HEK293T (cell line): ENCODE results near the gene FBXO8.
A peak's percentile ranks its signal among the peaks of the same experiment; 100 is the strongest.

Source experiments
- CTCF ChIA-PET: fragments of 350-600 bp; formaldehyde crosslinking; extraction: SDS; loops from one replicate; lab custom pipeline; 2021; ENCODE audit warnings: antibody characterized with exemption, inconsistent platforms; lab: Yijun Ruan, JAX
- POLR2A ChIA-PET: fragments of 350-600 bp; formaldehyde crosslinking; extraction: SDS; loops from one replicate; lab custom pipeline; 2020; ENCODE audit warnings: antibody characterized with exemption, inconsistent platforms; lab: Yijun Ruan, JAX
- DNase-seq: peaks from one replicate; pipeline ENCODE4 v3.0.0; 2012; ENCODE audit warnings: mixed read lengths; ENCODE audit errors: extremely low spot score
- ARNT ChIP-seq: fragments of 450-650 bp; IDR thresholded peaks from 2 replicates; pipeline ENCODE4 v1.6.1; 2017; ENCODE audit warnings: mild to moderate bottlenecking
- BHLHE40 ChIP-seq: fragments of 450-650 bp; IDR thresholded peaks from 2 replicates; pipeline ENCODE4 v1.6.1; 2016; ENCODE audit warnings: mild to moderate bottlenecking, moderate library complexity, borderline replicate concordance
- CTBP1 ChIP-seq: fragments of 450-650 bp; IDR thresholded peaks from 2 replicates; pipeline ENCODE4 v1.6.1; 2016; ENCODE audit warnings: borderline replicate concordance
- ELF4 ChIP-seq: fragments of 450-650 bp; IDR thresholded peaks from 2 replicates; pipeline ENCODE4 v1.6.1; 2017; ENCODE audit warnings: antibody characterized with exemption
- FOXA1 ChIP-seq: fragments of 450-650 bp; IDR thresholded peaks from 2 replicates; pipeline ENCODE4 v1.6.1; 2016; ENCODE audit warnings: mild to moderate bottlenecking
- FOXK2 ChIP-seq: fragments of 450-650 bp; IDR thresholded peaks from 2 replicates; pipeline ENCODE4 v1.6.1; 2016; ENCODE audit warnings: mild to moderate bottlenecking
- FOXM1 ChIP-seq: fragments of 450-650 bp; IDR thresholded peaks from 2 replicates; pipeline ENCODE4 v1.6.1; 2017; ENCODE audit warnings: mild to moderate bottlenecking, borderline replicate concordance
- HDGF ChIP-seq: fragments of 450-650 bp; IDR thresholded peaks from 2 replicates; pipeline ENCODE4 v1.6.1; 2017; ENCODE audit warnings: antibody characterized with exemption, borderline replicate concordance
- L3MBTL2 ChIP-seq: fragments of 450-650 bp; conservative IDR thresholded peaks from 2 replicates; pipeline ENCODE4 v1.6.1; 2016; ENCODE audit warnings: mild to moderate bottlenecking
- LEF1 ChIP-seq: fragments of 450-650 bp; IDR thresholded peaks from 2 replicates; pipeline ENCODE4 v1.6.1; 2017; ENCODE audit warnings: mild to moderate bottlenecking, borderline replicate concordance
- NFRKB ChIP-seq: fragments of 450-650 bp; IDR thresholded peaks from 2 replicates; pipeline ENCODE4 v1.6.1; 2016; ENCODE audit warnings: mild to moderate bottlenecking, moderate library complexity
- SP1 ChIP-seq: fragments of 450-650 bp; IDR thresholded peaks from 2 replicates; pipeline ENCODE4 v1.6.1; 2017
- SUZ12 ChIP-seq: fragments of 450-650 bp; IDR thresholded peaks from 2 replicates; pipeline ENCODE4 v1.6.1; 2016; ENCODE audit warnings: mild to moderate bottlenecking
- TARDBP ChIP-seq: fragments of 450-650 bp; IDR thresholded peaks from 2 replicates; pipeline ENCODE4 v1.6.1; 2016
- ZNF384 ChIP-seq: fragments of 450-650 bp; IDR thresholded peaks from 2 replicates; pipeline ENCODE4 v1.6.1; 2016
- TF ChIP-seq, protein P1 (sequence below): fragments of 450-650 bp; IDR thresholded peaks from 2 replicates; pipeline ENCODE4 v1.6.1; 2016

FBXO8 gene

DNA sequence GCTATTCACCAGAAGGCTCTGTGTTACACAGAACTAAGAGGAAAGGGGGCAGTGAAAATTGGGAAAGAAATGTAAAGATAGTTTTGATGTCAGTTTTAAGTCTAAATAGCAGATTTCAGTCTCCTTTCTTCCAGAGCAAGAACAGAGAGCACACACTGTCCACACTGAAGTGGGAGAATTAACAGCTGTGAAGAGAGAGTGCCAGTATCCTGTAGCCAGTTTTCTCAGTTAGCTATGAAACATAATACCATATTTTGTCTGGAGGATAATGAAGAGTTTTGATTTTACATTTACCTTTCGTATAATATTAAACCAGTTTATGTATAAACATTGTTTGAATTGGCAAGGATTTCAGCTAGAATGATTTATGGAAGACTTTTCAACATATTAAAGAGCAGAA lies 35.1 kb downstream of the FBXO8 start:
- TF ChIP-seq NFRKB (no peak), BHLHE40 (no peak)
- CTCF ChIA-PET = no interaction called here
- POLR2A ChIA-PET = interaction anchor here (1.4 kb wide), 1 partner anchor 31 kb away, joined by 3 read pairs; no protein-coding TSS in a partner anchor
- DNase-seq = no peak

DNA sequence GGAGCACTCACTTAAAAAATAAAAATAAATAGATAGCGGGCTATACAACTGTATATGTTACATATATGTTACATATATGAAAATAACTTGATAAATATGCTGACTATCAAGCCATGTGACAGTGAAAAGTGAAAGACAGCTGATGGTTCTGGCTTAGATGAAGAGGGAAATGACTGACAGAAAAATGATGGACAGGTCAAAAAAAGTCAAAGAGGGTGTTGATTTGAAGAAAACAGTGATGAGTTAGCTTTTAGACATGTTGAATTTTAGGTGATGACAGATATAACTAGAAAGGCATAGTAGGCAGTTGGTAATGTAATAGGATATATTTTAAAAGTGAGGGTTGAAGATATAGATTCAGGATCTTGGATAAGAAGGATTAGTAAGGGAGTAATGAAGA lies 37.8 kb downstream of the FBXO8 start:
- POLR2A ChIA-PET = no interaction called here
- no peak for DNase-seq
- CTCF ChIA-PET = no interaction called here
- no peak for TF ChIP-seq BHLHE40
- TF ChIP-seq, protein P1, sequence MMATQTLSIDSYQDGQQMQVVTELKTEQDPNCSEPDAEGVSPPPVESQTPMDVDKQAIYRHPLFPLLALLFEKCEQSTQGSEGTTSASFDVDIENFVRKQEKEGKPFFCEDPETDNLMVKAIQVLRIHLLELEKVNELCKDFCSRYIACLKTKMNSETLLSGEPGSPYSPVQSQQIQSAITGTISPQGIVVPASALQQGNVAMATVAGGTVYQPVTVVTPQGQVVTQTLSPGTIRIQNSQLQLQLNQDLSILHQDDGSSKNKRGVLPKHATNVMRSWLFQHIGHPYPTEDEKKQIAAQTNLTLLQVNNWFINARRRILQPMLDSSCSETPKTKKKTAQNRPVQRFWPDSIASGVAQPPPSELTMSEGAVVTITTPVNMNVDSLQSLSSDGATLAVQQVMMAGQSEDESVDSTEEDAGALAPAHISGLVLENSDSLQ = peak; percentile 59; the same call in 1 of the 2 replicates

DNA sequence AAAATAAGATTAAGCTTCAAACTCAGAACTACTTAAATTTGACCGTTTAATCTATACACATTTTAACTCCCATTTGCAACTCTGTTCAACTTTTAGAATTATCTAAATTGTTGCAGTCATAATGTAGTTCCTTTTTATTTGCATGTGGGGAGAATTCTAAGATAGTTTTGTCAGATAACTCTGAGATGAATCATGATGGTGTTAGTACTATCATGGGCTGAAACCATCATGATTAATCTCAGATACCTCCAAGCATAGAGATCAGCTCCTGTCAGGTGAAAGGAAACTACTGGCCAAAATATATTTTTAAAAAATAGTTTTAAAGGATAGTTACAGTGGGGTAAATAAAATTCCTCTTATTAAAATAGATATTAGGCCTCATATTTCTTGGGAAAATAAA lies 39.0 kb downstream of the FBXO8 start:
- no peak for TF ChIP-seq HDGF
- TF ChIP-seq SP1 = no peak
- no peak for TF ChIP-seq L3MBTL2
- no peak for TF ChIP-seq LEF1
- no peak for TF ChIP-seq ZNF384
- no peak for DNase-seq
- POLR2A ChIA-PET = no interaction called here
- CTCF ChIA-PET = interaction anchor here (1.0 kb wide), 1 partner anchor 23 kb away, joined by 4 read pairs; no protein-coding TSS in a partner anchor

DNA sequence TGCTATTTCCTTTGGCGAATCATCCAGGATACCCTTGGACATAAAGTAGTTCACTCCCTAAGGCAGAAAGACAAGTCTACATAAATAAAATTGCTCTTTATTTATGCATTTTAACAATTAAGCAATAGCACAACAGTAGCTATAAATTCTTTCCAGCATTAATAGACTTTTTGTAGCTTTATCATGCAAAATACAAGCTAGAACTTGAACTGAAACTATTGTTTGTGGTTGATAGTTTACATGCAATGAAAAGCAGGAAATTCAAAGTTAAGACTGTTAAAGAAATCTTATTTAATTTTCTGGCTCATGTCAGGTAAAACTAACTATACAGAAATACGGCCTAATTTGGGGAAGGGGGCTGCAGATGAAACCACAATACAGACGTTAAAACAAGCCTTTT lies 42.3 kb downstream of the FBXO8 start:
- no peak for TF ChIP-seq ZNF384
- no peak for TF ChIP-seq L3MBTL2
- TF ChIP-seq LEF1 = no peak
- TF ChIP-seq NFRKB = no peak
- no peak for TF ChIP-seq BHLHE40
- no peak for TF ChIP-seq SUZ12
- ChIA-PET CTCF (no interaction called here), POLR2A (interaction anchor here (1.6 kb wide), 1 partner anchor 42 kb away, joined by 3 read pairs; the partner anchor contains the start of genes CEP44 and FBXO8)
- no peak for DNase-seq

DNA sequence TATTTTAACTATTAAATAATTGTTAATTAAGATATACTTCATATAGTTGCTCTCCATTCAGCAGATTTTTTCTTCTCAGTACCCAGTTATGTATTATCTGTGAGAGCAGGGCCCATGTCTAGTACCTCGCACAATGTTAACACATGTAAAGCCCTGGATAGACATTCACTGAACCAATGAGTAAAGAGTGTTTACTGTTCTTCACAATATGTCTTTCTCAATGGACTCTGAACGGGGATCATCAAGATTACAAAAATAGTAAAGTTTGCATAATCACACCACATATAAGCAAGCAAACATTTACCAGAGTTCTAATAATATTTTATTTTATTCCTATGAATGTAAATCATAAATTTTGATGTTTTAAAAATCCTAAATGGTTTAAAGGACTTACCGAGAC lies 47.1 kb downstream of the FBXO8 start:
- DNase-seq = no peak
- ChIA-PET POLR2A (no interaction called here), CTCF (no interaction called here)
- TF ChIP-seq FOXM1 (no peak), FOXA1 (no peak), L3MBTL2 (no peak), TARDBP (no peak), LEF1 (no peak), SP1 (no peak), ELF4 (no peak), NFRKB (no peak), CTBP1 (no peak), SUZ12 (no peak), HDGF (no peak), FOXK2 (no peak), ARNT (no peak), ZNF384 (no peak), BHLHE40 (no peak)
- TF ChIP-seq, protein P1 = no peak

DNA sequence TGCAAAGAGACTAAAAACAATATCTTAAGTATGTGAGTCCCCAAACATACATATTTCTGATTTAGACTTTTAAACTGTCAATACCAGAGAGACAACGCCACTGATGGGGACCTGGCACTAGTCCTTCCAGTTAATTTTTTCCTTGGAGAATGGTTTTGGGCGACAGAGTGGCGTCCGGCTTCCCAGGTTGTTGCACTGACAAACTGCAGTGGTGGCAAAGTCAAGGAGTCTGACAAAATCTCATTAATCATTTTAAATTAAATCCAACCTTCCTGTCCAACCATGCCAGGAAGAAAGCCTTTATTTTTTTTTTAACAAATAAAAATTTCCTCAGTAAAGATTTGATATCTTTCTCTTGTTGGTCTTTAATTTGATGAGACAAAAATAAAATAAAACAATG lies 52.8 kb downstream of the FBXO8 start:
- POLR2A ChIA-PET = no interaction called here
- TF ChIP-seq ELF4 = no peak
- TF ChIP-seq TARDBP = no peak
- no peak for TF ChIP-seq CTBP1
- TF ChIP-seq, protein P1 = peak; percentile 23; the same call in 1 of the 2 replicates
- CTCF ChIA-PET = no interaction called here
- DNase-seq = no peak

DNA sequence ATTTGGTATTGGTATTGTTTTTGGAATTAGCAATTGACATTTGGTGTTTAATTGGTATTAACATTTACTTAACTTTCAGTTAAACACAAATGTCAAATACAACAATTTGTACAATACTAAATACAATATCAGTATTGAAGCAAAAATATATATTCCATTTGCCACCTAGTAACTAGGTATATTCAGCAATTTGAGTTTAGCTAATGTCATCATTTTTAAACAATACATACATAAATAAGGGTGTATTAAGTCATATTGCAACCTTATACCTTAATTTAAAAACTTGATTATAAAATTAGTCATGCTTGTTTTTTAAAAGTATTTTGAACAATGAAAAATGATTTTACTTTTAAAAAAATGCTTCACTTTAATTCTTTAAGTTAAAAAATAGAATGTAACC lies 53.3 kb downstream of the FBXO8 start:
- ChIA-PET CTCF (no interaction called here), POLR2A (interaction anchor here (1.4 kb wide), 1 partner anchor 13 kb away, joined by 6 read pairs; no protein-coding TSS in a partner anchor)
- no peak for TF ChIP-seq ZNF384
- TF ChIP-seq NFRKB = no peak
- no peak for TF ChIP-seq CTBP1
- no peak for TF ChIP-seq L3MBTL2
- TF ChIP-seq FOXM1 = no peak
- TF ChIP-seq, protein P1 = no peak
- no peak for TF ChIP-seq HDGF
- no peak for TF ChIP-seq ARNT
- no peak for TF ChIP-seq FOXA1
- TF ChIP-seq SUZ12 = no peak
- no peak for TF ChIP-seq SP1
- TF ChIP-seq FOXK2 = no peak
- TF ChIP-seq ELF4 = no peak
- TF ChIP-seq LEF1 = no peak
- no peak for TF ChIP-seq TARDBP
- no peak for TF ChIP-seq BHLHE40
- DNase-seq = no peak
